Muscle of back (tissue), 11 donors: ENCODE data around the gene C6orf132. TPM values are rescaled to one million over a fixed set of nuclear protein-coding genes. Genes with fewer than 3 reads are reported as not detected.
A peak's percentile ranks its signal among the peaks of the same experiment; 100 is the strongest.

Source experiments
- DNase-seq, 3 donors: peaks; one replicate each; pipeline versions ENCODE4 v3.0.0 to v3.0.0-alpha.2; 2013
- polyA plus RNA-seq, 10 donors: library from polyadenylated mRNA; unstranded; fragments of 120-200 nt; gene quantifications; one replicate each; pipeline ENCODE4 v1.2.1, GENCODE V29; 2013; ENCODE audit not compliant: insufficient read length in 10 of 10

Gene C6orf132
- polyA plus RNA-seq, 10 donors, result 0.28 to 1.9 (median 0.59) TPM

GRCh38 chr6:42084889-42085288, 57.5 kb downstream of the C6orf132 start:
- DNase-seq, result no peak

- no peak for DNase-seq
Observed at GRCh38 chr6:42083530-42083929, 58.9 kb downstream of the C6orf132 start.

- DNase-seq, result no peak
Observed at GRCh38 chr6:42079941-42080464, 62.4 kb downstream of the C6orf132 start.

GRCh38 chr6:42078386-42078785, 64.0 kb downstream of the C6orf132 start:
- DNase-seq, result no peak

- DNase-seq, result peak; percentile 63 to 82 (median 79)
Observed at GRCh38 chr6:42075159-42075838, 67.1 kb downstream of the C6orf132 start.

GRCh38 chr6:42073287-42073686, 69.1 kb downstream of the C6orf132 start:
- no peak for DNase-seq

GRCh38 chr6:42071881-42072583, 70.4 kb downstream of the C6orf132 start:
- DNase-seq, result no peak

- no peak for DNase-seq
Observed at GRCh38 chr6:42068872-42069522, 73.4 kb downstream of the C6orf132 start.

GRCh38 chr6:42068173-42068572, 74.2 kb downstream of the C6orf132 start:
- DNase-seq, result no peak

GRCh38 chr6:42066156-42066675, 76.2 kb downstream of the C6orf132 start:
- no peak for DNase-seq

GRCh38 chr6:42059743-42060142, 82.7 kb downstream of the C6orf132 start:
- DNase-seq, result no peak

- DNase-seq, result no peak
Observed at GRCh38 chr6:42053601-42054000, 88.8 kb downstream of the C6orf132 start.

GRCh38 chr6:42051268-42051653, 91.2 kb downstream of the C6orf132 start:
- no peak for DNase-seq

Other genes starting within 250 kb of the C6orf132 start
- 1 to 10 TPM; 3.4 to 7.8 (median 5.2) TPM for gene USP49, start 247.2 kb downstream of the C6orf132 start, polyA plus RNA-seq
- gene MED20, start 221.5 kb downstream of the C6orf132 start, polyA plus RNA-seq, result 10 to 100 TPM; 17.2 to 20.5 (median 18.1) TPM
- 10 to 100 TPM; 25.5 to 36.8 (median 33.2) TPM for gene BYSL, start 221.1 kb downstream of the C6orf132 start, polyA plus RNA-seq
- gene CCND3, start 200.8 kb downstream of the C6orf132 start, polyA plus RNA-seq, result 10 to 100 TPM; 55.3 to 81.9 (median 67.8) TPM
- gene TAF8, start 92.1 kb downstream of the C6orf132 start, polyA plus RNA-seq, result 10 to 100 TPM; 10.3 to 16.3 (median 14.4) TPM
- under 1 TPM in 3 of 10 donors, not detected in 7; 0.14 to 0.24 (median 0.18) TPM for gene GUCA1A, start 30.7 kb upstream of the C6orf132 start, polyA plus RNA-seq
- 1 to 10 TPM in 9 of 10 donors, under 1 TPM in 1; 0.76 to 3.3 (median 2.2) TPM for gene GUCA1B, start 52.3 kb upstream of the C6orf132 start, polyA plus RNA-seq
- 10 to 100 TPM; 29.3 to 44.9 (median 34.5) TPM for gene MRPS10, start 75.2 kb upstream of the C6orf132 start, polyA plus RNA-seq